ENCODE measurements around the gene FAM53B. TPM values are rescaled to one million over a fixed set of nuclear protein-coding genes. Genes with fewer than 3 reads are reported as not detected.
"Not testable (repeated sequence)": the region's sequence is repeated elsewhere in the genome, so short reads cannot be mapped to it uniquely, and the experiment has no call there.

FAM53B gene
- total RNA-seq, 4 donors from 2014 or later: 63.5 to 75.5 (median 67.3) TPM

DNA sequence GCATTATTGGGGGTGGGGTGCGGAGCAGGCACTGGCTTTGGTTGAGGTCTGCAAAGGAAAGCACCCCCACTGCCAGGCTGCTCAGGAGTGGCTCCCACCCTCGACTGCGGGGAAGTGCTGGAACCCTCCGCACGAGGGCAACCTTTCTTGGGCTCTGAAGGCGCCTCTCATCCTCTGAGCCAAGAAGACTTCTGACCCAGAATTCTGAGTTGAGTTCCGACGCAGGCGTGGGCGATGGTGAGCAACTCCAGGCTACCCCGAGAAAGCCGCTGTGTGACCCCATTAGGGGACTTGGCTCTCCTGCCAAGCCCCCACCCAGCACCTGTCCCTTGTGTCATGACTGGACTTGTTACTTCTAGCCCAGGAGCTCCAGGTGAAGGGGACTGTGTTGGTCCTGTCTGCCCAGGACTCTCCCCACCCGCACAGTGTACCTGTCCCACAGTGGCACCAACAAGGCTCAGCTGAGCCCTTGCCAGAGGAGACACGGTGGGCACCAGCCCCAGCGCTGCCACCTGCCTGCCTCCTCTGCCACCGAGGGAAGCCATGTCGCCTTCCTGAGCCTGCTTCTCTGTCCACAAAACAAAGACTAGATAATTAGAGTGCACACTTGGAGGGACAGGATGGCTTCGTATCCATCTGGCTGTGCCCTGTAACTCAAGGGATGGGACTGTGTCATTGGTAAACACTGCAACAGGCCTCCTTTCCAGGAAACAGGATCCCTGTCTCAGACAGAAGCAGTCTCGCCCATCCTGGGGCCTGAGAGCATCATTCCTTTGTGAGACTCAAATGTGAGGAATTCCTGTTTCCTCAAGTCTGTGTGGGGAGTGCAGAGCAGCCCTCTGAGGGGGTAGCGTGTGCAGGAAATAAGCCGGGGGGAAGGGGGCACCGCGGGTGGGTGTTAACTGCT, 153.7 kb downstream of the FAM53B start:
- 90% methylated on average over 20 of the region's 23 CpGs for WGBS
- TF ChIP-seq EP300 (IDR thresholded peaks at IDR 0.05) (no peak), POLR2AphosphoS5 (IDR thresholded peaks at IDR 0.05) (no peak), CTCF (IDR thresholded peaks at IDR 0.05) (no peak), POLR2A (IDR thresholded peaks at IDR 0.05) (no peak)
- DNase-seq (ENCODE audit: low spot score in 2 of 2): no peak
- H3K27me3 ChIP-seq: no peaks in the 10 kb centered on the region
- peaks cover 19% of the 10 kb centered on the region for H3K4me1 ChIP-seq
- H3K36me3 ChIP-seq: no peaks in the 10 kb centered on the region
- no peak overlapping the region for H3K27ac ChIP-seq
- H3K4me3 ChIP-seq: no peak overlapping the region
- H3K9me3 ChIP-seq: peaks cover 4% of the 10 kb centered on the region

DNA sequence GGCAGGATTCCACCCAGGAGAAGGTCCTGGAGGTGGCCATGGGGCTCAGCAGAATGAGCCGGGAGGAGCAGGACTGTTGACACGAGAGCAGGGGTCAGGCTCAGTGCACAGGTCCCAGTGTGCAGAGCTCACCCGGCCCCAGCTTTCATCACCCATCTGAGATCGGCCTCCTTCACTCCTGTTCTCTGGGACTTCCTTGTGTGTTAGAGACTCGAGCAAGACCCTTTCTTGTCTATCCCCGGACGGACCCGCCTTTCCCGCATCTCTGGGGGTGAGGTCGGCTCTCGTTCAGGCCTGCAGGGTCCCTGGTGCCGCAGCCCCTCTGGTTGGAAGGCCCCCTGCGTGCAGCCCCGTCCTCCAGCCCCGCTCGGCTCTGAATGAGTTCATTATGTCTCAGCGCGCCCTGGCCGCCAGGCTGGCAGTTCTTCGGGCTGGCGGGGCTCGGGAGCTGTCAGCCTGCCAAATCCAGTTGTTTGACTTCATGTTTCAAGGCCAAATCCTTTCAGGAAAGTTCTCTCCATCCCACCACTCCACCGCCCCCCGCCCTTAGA, 154.6 kb downstream of the FAM53B start:
- Histone ChIP-seq H3K9me3 (peaks cover 4% of the 10 kb centered on the region), H3K4me1 (peaks cover 19% of the 10 kb centered on the region), H3K36me3 (no peaks in the 10 kb centered on the region), H3K27me3 (no peaks in the 10 kb centered on the region), H3K27ac (no peak overlapping the region), H3K4me3 (no peak overlapping the region)
- no peak for TF ChIP-seq CTCF (IDR thresholded peaks at IDR 0.05)
- no peak for TF ChIP-seq POLR2AphosphoS5 (IDR thresholded peaks at IDR 0.05)
- TF ChIP-seq POLR2A (IDR thresholded peaks at IDR 0.05): no peak
- no peak for DNase-seq (ENCODE audit: low spot score in 2 of 2)
- 62% methylated on average over 23 of the region's 24 CpGs for WGBS

GRCh38 chr10:124588736-124589490, 155.3 kb downstream of the FAM53B start:
- Histone ChIP-seq H3K9me3 (peaks cover 4% of the 10 kb centered on the region), H3K27ac (no peak overlapping the region), H3K27me3 (no peaks in the 10 kb centered on the region), H3K4me3 (no peak overlapping the region), H3K4me1 (peaks cover 19% of the 10 kb centered on the region), H3K36me3 (no peaks in the 10 kb centered on the region)
- no peak for DNase-seq (ENCODE audit: low spot score in 2 of 2)
- TF ChIP-seq CTCF (IDR thresholded peaks at IDR 0.05): no peak
- no peak for TF ChIP-seq EP300 (IDR thresholded peaks at IDR 0.05)
- no peak for TF ChIP-seq POLR2A (IDR thresholded peaks at IDR 0.05)
- 24% methylated on average over 14 of the region's 15 CpGs for WGBS

DNA sequence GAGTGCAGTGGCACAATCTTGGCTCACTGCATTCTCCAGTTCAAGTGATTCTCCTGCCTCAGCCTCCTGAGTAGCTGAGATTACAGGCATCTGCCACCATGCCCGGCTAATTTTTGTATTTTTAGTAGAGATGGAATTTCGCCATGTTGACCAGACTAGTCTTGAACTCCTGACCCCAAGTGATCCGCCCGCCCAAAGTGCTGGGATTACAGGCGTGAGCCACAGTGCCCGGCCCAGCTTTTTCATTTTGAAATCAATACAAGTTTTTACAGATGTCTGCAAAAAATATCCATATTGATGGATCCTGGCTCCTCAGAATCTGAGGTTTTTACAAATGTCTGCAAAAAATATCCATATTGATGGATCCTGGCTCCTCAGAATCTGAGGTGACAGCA, 155.8 kb downstream of the FAM53B start:
- H3K9me3 ChIP-seq; H3K27ac ChIP-seq; H3K27me3 ChIP-seq; DNase-seq (ENCODE audit: low spot score in 2 of 2); H3K36me3 ChIP-seq; H3K4me3 ChIP-seq: not testable (repeated sequence)
- H3K4me1 ChIP-seq: peaks cover 19% of the 10 kb centered on the region
- WGBS: 89% methylated on average over 6 of the region's 6 CpGs

DNA sequence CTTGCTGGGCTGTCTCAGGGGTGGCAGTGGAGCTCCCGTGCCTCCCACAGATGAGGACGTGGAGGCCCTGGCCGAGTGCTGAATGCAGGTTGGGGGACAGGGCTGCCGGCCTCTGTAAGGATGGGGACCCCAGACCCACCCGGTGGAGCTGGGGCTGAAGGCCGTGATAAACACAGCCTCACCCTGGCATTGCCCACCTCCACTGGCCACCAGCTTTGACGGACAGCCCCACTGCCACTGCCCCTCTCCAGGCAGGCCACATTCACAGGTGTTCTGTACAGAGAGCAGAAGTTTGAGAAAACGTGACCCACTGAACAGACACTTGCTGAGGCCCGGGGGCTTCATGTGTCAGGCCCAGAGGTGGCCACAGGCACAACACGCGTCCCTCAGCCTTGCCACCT, 156.4 kb downstream of the FAM53B start:
- no peak overlapping the region for H3K27ac ChIP-seq
- no peak overlapping the region for H3K4me3 ChIP-seq
- no peaks in the 10 kb centered on the region for H3K27me3 ChIP-seq
- TF ChIP-seq CTCF (IDR thresholded peaks at IDR 0.05): no peak
- no peak for TF ChIP-seq EP300 (IDR thresholded peaks at IDR 0.05)
- no peak for TF ChIP-seq POLR2A (IDR thresholded peaks at IDR 0.05)
- TF ChIP-seq POLR2AphosphoS5 (IDR thresholded peaks at IDR 0.05): no peak
- peaks cover 4% of the 10 kb centered on the region for H3K9me3 ChIP-seq
- peaks cover 19% of the 10 kb centered on the region for H3K4me1 ChIP-seq
- no peaks in the 10 kb centered on the region for H3K36me3 ChIP-seq
- peak in 1 of 2 donors; percentile 53 for DNase-seq (ENCODE audit: low spot score in 2 of 2)
- 91% methylated on average over 10 of the region's 11 CpGs for WGBS
